K562 (cell line): ENCODE measurements around the gene USP46. TPM values are rescaled to one million over a fixed set of nuclear protein-coding genes. Genes with fewer than 3 reads are reported as not detected.

Experiments
- ATF1 ChIP-seq, 2 experiments: fragments of 450-650 bp in 1 of 2; IDR thresholded peaks; 2 replicates each; pipeline ENCODE4 v1.6.1; 2016; ENCODE audit warnings: missing compliant biosample characterization in 1 of 2, missing genetic modification characterization in 1 of 2
- BACH1 ChIP-seq: fragments of 200-800 bp; sonication (Bioruptor generic); IDR thresholded peaks from 2 replicates; pipeline ENCODE4 v1.6.1; 2016; ENCODE audit warnings: missing genetic modification characterization, missing compliant biosample characterization
- C11orf30 ChIP-seq: fragments of 450-650 bp; IDR thresholded peaks from 2 replicates; pipeline ENCODE4 v1.6.1; 2016; ENCODE audit warnings: low read depth, mild to moderate bottlenecking
- ERF ChIP-seq: fragments of 450-650 bp; formaldehyde crosslinking; IDR thresholded peaks from 2 replicates; pipeline ENCODE4 v1.4.0; 2020; ENCODE audit warnings: mild to moderate bottlenecking, mixed read lengths
- ESRRA ChIP-seq: fragments of 450-650 bp; IDR thresholded peaks from 2 replicates; pipeline ENCODE4 v1.6.1; 2014; ENCODE audit warnings: low read depth, mild to moderate bottlenecking, moderate library complexity, borderline replicate concordance
- HMGN3 ChIP-seq: IDR thresholded peaks from 2 replicates; pipeline ENCODE4 v1.6.1; 2011; ENCODE audit warnings: borderline replicate concordance, low read depth, mild to moderate bottlenecking, mixed read lengths, low read length; ENCODE audit not compliant: insufficient read length; ENCODE audit errors: extremely low read depth
- KHSRP ChIP-seq: fragments of 450-650 bp; IDR thresholded peaks from 2 replicates; pipeline ENCODE4 v1.6.1; 2017
- KLF6 ChIP-seq: fragments of 250-450 bp; sonication (Bioruptor Pico); IDR thresholded peaks from 2 replicates; pipeline ENCODE4 v1.4.0; 2020; ENCODE audit warnings: mild to moderate bottlenecking, moderate library complexity, borderline replicate concordance
- PHF20 ChIP-seq: fragments of 450-650 bp; IDR thresholded peaks from 2 replicates; pipeline ENCODE4 v1.6.1; 2018; ENCODE audit not compliant: partially characterized antibody
- RBM34 ChIP-seq: fragments of 200-400 bp; formaldehyde crosslinking; IDR thresholded peaks from 2 replicates; pipeline ENCODE4 v1.6.1; 2018; ENCODE audit warnings: low read length, borderline replicate concordance; ENCODE audit not compliant: insufficient read depth
- SP1 ChIP-seq: sonication (generic); formaldehyde crosslinking; IDR thresholded peaks from 2 replicates; pipeline ENCODE4 v1.8.1; 2022; ENCODE audit warnings: mild to moderate bottlenecking, missing genetic modification reagents
- TEAD1 ChIP-seq, 2 experiments: fragments of 450-650 bp in 1 of 2; sonication (generic) in 1 of 2; formaldehyde crosslinking; IDR thresholded peaks; 2 replicates each; pipeline versions ENCODE4 v1.4.0 to v1.8.0; 2020 to 2022; ENCODE audit warnings: mild to moderate bottlenecking in 2 of 2, missing genetic modification reagents in 1 of 2
- ZNF239 ChIP-seq: fragments of 250-450 bp; sonication (Bioruptor Pico); IDR thresholded peaks from 2 replicates; pipeline ENCODE4 v1.4.0; 2020; ENCODE audit warnings: mild to moderate bottlenecking
- ZNF3 ChIP-seq: fragments of 250-450 bp; sonication (Bioruptor Pico); IDR thresholded peaks from 2 replicates; pipeline ENCODE4 v1.5.0; 2021; ENCODE audit warnings: mild to moderate bottlenecking, moderate library complexity
- ZNF551 ChIP-seq: fragments of 250-450 bp; sonication (Bioruptor Pico); IDR thresholded peaks from 2 replicates; pipeline ENCODE4 v1.5.0; 2021; ENCODE audit warnings: mild to moderate bottlenecking, moderate library complexity
- ZNF586 ChIP-seq: fragments of 450-650 bp; formaldehyde crosslinking; conservative IDR thresholded peaks from 2 replicates; pipeline ENCODE4 v1.4.0; 2020; ENCODE audit warnings: mild to moderate bottlenecking, moderate library complexity
- ZNF707 ChIP-seq: fragments of 250-450 bp; sonication (Bioruptor Pico); conservative IDR thresholded peaks from 2 replicates; pipeline ENCODE4 v1.8.0; 2022; ENCODE audit warnings: inconsistent platforms, mild to moderate bottlenecking, moderate library complexity
- polyA plus RNA-seq, 8 experiments: library from polyadenylated mRNA; depleted of rRNA in 4 of 8; stranded (reverse) in 5 of 8; unstranded in 3 of 8; fragments of >200 nt; fragmentation: Nextera tagmentation in 2 of 8; fragmentation: Illumina TruSeq in 1 of 8; extraction: Ambion mirVana in 2 of 8; extraction: Trizol in 1 of 8; gene quantifications; 2 replicates each; pipeline versions ENCODE4 v1.2.1 to v1.2.3, GENCODE V29; 2011 to 2014; ENCODE audit warnings: inconsistent platforms in 1 of 8, missing spikeins in 1 of 8
- total RNA-seq, 7 experiments: library from RNA; depleted of rRNA in 6 of 7; stranded (reverse); fragments of >200 nt in 6 of 7; fragmentation: Illumina TruSeq in 2 of 7; extraction: Trizol in 2 of 7; gene quantifications; 2 replicates each; pipeline versions ENCODE4 v1.2.1 to v1.2.3, GENCODE V29; 2011 to 2021; ENCODE audit warnings: low replicate concordance in 1 of 7
- TF ChIP-seq, protein P1 (sequence below): sonication (generic); formaldehyde crosslinking; IDR thresholded peaks from 2 replicates; pipeline ENCODE4 v1.8.1; 2023; ENCODE audit warnings: mild to moderate bottlenecking, missing genetic modification reagents

The USP46 gene
- total and polyA plus RNA-seq, 9 of the 15 experiments (the other 6 are each of a cell fraction or from before 2014, with no cell fraction given), result 3.0 to 11.7 (median 8.4) TPM

- TF ChIP-seq C11orf30 (no peak), HMGN3 (no peak), ZNF707 (CRISPR knock-in tag) (no peak), ZNF3 (CRISPR knock-in tag) (no peak), RBM34 (no peak), ATF1 (CRISPR knock-in tag; IDR thresholded peaks at IDR 0.05) (no peak), ATF1 (tag; IDR thresholded peaks at IDR 0.05) (no peak), ZNF551 (CRISPR knock-in tag) (no peak), ESRRA (no peak), KHSRP (no peak), ZNF239 (peak; percentile 83), ZNF586 (CRISPR knock-in tag) (no peak), BACH1 (tag) (no peak), KLF6 (CRISPR knock-in tag) (no peak), ERF (CRISPR knock-in tag) (no peak), TEAD1 (CRISPR knock-in tag; IDR thresholded peaks at IDR 0.05) (no peak), PHF20 (no peak), SP1 (CRISPR knock-in tag) (no peak)
- TF ChIP-seq, protein P1, sequence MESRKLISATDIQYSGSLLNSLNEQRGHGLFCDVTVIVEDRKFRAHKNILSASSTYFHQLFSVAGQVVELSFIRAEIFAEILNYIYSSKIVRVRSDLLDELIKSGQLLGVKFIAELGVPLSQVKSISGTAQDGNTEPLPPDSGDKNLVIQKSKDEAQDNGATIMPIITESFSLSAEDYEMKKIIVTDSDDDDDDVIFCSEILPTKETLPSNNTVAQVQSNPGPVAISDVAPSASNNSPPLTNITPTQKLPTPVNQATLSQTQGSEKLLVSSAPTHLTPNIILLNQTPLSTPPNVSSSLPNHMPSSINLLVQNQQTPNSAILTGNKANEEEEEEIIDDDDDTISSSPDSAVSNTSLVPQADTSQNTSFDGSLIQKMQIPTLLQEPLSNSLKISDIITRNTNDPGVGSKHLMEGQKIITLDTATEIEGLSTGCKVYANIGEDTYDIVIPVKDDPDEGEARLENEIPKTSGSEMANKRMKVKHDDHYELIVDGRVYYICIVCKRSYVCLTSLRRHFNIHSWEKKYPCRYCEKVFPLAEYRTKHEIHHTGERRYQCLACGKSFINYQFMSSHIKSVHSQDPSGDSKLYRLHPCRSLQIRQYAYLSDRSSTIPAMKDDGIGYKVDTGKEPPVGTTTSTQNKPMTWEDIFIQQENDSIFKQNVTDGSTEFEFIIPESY (CRISPR knock-in tag), result peak; percentile 56; the same call in 1 of the 2 replicates
Observed at GRCh38 chr4:52657618-52658501, 1.2 kb downstream of the USP46 start (continued).
